RWPE1 (cell line): Measurements from ENCODE around the gene COX5A.

ENCODE experiments used
- CTCF ChIA-PET: fragments of 350-600 bp; sonication (Branson Sonifier 250); formaldehyde crosslinking; extraction: SDS; loops from one replicate; lab custom pipeline; 2021; lab: Yijun Ruan, JAX
- POLR2A ChIA-PET: fragments of 400-600 bp; formaldehyde crosslinking; extraction: SDS; loops from one replicate; lab custom pipeline; 2020; ENCODE audit warnings: antibody characterized with exemption; ENCODE audit not compliant: low non-redundant PET; lab: Yijun Ruan, JAX
- DNase-seq: peaks from one replicate; pipeline ENCODE4 v3.0.0; 2012; ENCODE audit warnings: low spot score
- H3K27ac ChIP-seq: fragments of 450-650 bp; 2 replicates; pipeline ENCODE4 v1.5.1; 2017
- TF ChIP-seq, protein P1 (sequence below): fragments of 450-650 bp; conservative IDR thresholded peaks from 2 replicates; pipeline ENCODE4 v1.5.1; 2017; ENCODE audit warnings: low read depth, mild to moderate bottlenecking

COX5A gene

GRCh38 chr15:74906450-74907162 is 31.3 kb downstream of the COX5A start, which contains the start of gene FAM219B:
Gene FAM219B (minus strand): TSS chr15:74906851. CDS start chr15:74906800, 51 bp downstream.
- peak; percentile 97 for DNase-seq
- H3K27ac ChIP-seq, result peak within 1 kb of the TSS; percentile 83
- TF ChIP-seq, protein P1, sequence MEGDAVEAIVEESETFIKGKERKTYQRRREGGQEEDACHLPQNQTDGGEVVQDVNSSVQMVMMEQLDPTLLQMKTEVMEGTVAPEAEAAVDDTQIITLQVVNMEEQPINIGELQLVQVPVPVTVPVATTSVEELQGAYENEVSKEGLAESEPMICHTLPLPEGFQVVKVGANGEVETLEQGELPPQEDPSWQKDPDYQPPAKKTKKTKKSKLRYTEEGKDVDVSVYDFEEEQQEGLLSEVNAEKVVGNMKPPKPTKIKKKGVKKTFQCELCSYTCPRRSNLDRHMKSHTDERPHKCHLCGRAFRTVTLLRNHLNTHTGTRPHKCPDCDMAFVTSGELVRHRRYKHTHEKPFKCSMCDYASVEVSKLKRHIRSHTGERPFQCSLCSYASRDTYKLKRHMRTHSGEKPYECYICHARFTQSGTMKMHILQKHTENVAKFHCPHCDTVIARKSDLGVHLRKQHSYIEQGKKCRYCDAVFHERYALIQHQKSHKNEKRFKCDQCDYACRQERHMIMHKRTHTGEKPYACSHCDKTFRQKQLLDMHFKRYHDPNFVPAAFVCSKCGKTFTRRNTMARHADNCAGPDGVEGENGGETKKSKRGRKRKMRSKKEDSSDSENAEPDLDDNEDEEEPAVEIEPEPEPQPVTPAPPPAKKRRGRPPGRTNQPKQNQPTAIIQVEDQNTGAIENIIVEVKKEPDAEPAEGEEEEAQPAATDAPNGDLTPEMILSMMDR, result no peak
- CTCF ChIA-PET, result interaction anchor here (0.6 to 1.1 kb wide), 4 partner anchors 44 to 663 kb away, joined by 3 to 4 read pairs (median 4); no protein-coding TSS in a partner anchor
- POLR2A ChIA-PET, result interaction anchor here (0.6 to 1.1 kb wide), 3 partner anchors 64 to 124 kb away, joined by 3 read pairs; no protein-coding TSS in a partner anchor

DNA sequence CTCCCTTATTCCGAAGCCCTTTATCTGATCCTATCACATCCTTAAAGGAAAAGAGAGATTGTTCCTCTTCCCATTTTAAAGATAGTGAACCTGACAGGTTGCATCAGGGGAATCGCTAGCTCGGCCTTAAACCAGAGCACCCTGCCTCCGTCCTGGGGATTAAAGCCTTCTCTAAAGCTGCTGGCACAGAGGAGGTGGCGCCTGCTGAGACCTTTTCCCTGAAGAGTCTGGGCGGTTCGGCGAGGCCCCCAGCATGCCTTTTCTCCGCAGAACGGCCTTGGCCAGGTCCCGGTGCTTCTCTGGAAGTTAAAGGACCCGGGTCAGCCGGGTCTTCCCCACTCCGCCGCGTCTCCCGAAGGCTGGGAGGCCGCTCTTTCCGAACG is 31.8 kb downstream of the COX5A start:
- H3K27ac ChIP-seq, result peak overlapping the region; percentile 83
- ChIA-PET CTCF (interaction anchor here (0.6 to 1.1 kb wide), 3 partner anchors 45 to 664 kb away, joined by 4 read pairs; no protein-coding TSS in a partner anchor), POLR2A (interaction anchor here (1.0 to 1.1 kb wide), 2 partner anchors 64 to 87 kb away, joined by 3 read pairs; no protein-coding TSS in a partner anchor)
- DNase-seq, result peak; percentile 42
- TF ChIP-seq, protein P1, result no peak

DNA sequence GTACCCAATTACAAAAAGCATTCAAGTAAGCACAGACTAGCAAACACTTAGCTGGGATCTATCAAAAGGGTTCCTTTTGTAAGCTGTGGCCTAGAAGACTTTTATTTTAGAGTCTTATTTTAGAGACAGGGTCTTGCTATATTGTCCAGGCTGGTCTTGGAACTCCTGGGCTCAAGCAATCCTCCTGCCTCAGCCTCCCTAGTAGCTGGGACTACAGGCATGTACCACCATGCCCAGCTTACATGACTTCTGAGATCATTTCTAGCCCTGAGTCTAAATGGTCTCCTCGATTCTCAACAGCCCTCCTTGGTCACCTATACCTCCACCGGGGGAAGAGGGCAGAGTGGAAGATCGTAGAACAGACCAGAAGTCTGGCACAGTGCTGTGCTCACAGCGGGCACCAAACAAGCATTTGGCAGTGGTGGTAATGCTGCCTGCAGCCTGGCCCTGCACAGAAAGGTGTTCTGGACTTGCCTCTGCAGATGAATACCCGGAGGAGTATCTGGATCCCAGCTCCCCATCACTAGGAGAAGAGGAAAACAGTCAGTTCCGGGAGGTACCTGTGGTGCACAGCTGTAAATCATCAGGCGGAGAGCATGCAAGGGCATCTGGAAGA is 33.6 kb downstream of the COX5A start:
- DNase-seq, result no peak
- TF ChIP-seq, protein P1, result no peak
- ChIA-PET CTCF (no interaction called here), POLR2A (interaction anchor here (0.6 kb wide), 2 partner anchors 34 to 64 kb away, joined by 3 to 5 read pairs; partner anchors contain the start of gene COX5A)
- peak overlapping the region; percentile 83 for H3K27ac ChIP-seq

GRCh38 chr15:74903676-74904075 is 34.2 kb downstream of the COX5A start:
- ChIA-PET POLR2A (interaction anchor here (0.6 kb wide), 1 partner anchor 34 kb away, joined by 5 read pairs; the partner anchor contains the start of gene COX5A), CTCF (interaction anchor here (1.2 kb wide), 1 partner anchor 61 kb away, joined by 4 read pairs; the partner anchor contains the start of gene ULK3)
- TF ChIP-seq, protein P1, result no peak
- H3K27ac ChIP-seq, result no peak overlapping the region
- no peak for DNase-seq

DNA sequence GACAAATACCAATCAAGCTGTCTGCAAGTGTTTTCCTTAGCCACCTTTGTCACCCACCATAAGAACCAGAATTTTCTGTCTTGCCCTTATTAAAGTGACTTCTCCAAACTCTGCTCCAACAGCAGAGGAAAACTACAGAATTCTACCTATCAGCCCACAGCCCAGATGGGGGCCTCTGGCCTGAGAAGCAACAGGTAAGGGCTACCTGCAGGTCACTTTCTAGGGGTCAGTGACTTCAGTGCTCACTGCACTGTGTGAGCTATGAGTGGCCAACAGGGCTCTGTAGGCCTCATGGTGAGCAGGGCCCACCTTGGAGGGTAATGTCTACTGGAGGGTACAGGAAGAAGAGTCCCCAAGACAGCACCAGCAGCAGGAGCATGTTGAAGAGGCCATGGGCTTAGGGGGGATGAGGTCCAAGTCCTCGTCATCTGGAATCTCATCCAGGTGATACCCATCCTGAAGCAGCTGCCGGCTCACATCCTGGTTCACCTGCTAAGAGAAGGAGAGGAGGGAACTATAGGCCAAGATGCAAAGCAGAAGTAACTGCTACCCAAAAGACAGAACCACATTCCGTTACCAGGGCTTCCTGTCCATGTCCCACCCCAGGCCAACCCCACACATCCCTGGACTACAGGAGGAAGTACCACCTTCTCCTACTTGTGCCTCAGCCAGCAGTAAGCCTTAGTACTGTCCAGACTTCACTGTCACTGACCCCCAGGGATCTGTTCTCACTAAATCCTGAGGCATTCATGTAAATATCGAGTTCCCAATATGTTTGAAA is 35.4 kb downstream of the COX5A start:
- H3K27ac ChIP-seq, result peak overlapping the region; percentile 22; the same call in 1 of the 2 replicates
- ChIA-PET CTCF (interaction anchor here (0.5 to 2.3 kb wide), 27 partner anchors 8 to 141 kb away, joined by 3 to 12 read pairs (median 5); partner anchors contain the start of genes CPLX3, MPI and ULK3), POLR2A (no interaction called here)
- TF ChIP-seq, protein P1, result no peak
- DNase-seq, result no peak
